Vagina (tissue), 2 donors: ENCODE data around the gene SAMD14. TPM values are rescaled to one million over a fixed set of nuclear protein-coding genes. Genes with fewer than 3 reads are reported as not detected.

ENCODE experiments used
- DNase-seq, 2 donors: peaks; one replicate each; pipeline ENCODE4 v3.0.0-alpha.2; 2017; ENCODE audit errors: extremely low spot score in 2 of 2
- H3K27ac ChIP-seq: fragments of 200-600 bp; sonication (generic); one replicate; pipeline ENCODE4 v1.5.1; 2019
- H3K27me3 ChIP-seq: fragments of 200-600 bp; sonication (generic); one replicate; pipeline ENCODE4 v1.5.1; 2019
- H3K36me3 ChIP-seq, 2 donors: fragments of 200-600 bp; sonication (generic); one replicate each; pipeline ENCODE4 v1.5.1; 2017 to 2019
- H3K4me1 ChIP-seq: fragments of 200-600 bp; sonication (generic); one replicate; pipeline ENCODE4 v1.5.1; 2019
- H3K4me3 ChIP-seq, 2 donors: fragments of 200-600 bp; sonication (generic); 1 replicate in 1 of 2; 2 replicates in 1 of 2; pipeline ENCODE4 v1.5.1; 2016 to 2019
- H3K9me3 ChIP-seq: fragments of 200-600 bp; sonication (generic); one replicate; pipeline ENCODE4 v1.5.1; 2019
- POLR2A ChIP-seq, 2 donors: fragments of 450-650 bp; IDR thresholded peaks; one replicate each; pipeline ENCODE4 v1.6.1; 2017; ENCODE audit warnings: antibody characterized with exemption in 2 of 2, mild to moderate bottlenecking in 2 of 2, moderate library complexity in 2 of 2
- POLR2AphosphoS5 ChIP-seq, 2 donors: sonication (generic); formaldehyde crosslinking; IDR thresholded peaks; one replicate each; pipeline ENCODE4 v1.9.0; 2017; ENCODE audit warnings: antibody characterized with exemption in 2 of 2, mild to moderate bottlenecking in 2 of 2, low read depth in 1 of 2; ENCODE audit not compliant: insufficient read depth in 1 of 2
- intact Hi-C: fragments of 100-400 bp; cut with DNase I; formaldehyde crosslinking; loops from one replicate; pipeline ENCODE4 v1.15.1; 2023
- total RNA-seq: library from RNA; depleted of rRNA; stranded (reverse); fragments of >200 nt; gene quantifications from one replicate; pipeline ENCODE4 v1.2.3, GENCODE V29; 2016
- TF ChIP-seq, protein P1 (sequence below), 3 experiments: fragments of 450-650 bp in 2 of 3; fragments of 200-600 bp in 1 of 3; sonication (generic) in 1 of 3; IDR thresholded peaks; one replicate each; pipeline ENCODE4 v1.5.1; 2017 to 2019; ENCODE audit warnings: antibody characterized with exemption in 3 of 3, mild to moderate bottlenecking in 2 of 3, moderate library complexity in 2 of 3

Gene SAMD14
- total RNA-seq, 1 donor from 2014 or later, result 4.4 TPM

DNA sequence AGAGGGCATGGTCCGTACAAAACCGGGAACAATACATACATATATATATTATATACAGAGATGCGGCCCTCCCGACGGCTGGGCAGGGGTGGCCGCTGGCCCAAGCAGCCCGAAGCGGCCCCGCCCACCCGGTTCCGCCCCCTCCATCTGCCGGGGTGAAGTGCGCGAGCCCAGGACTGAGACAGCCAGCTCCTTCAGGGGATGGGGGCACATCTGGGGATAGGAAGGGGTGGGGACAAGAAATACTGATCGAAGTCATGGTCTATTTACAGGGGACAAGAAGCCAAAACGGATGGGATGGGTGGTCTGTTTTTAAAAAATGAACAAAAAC lies 3.8 kb upstream of the SAMD14 start:
- no peak for DNase-seq
- peaks cover 0 to 43% of the 10 kb centered on the region in 2 donors for H3K36me3 ChIP-seq
- H3K27me3 ChIP-seq, result no peaks in the 10 kb centered on the region
- peaks cover 37% of the 10 kb centered on the region for H3K4me1 ChIP-seq
- H3K27ac ChIP-seq, result peak overlapping the region; percentile 52
- TF ChIP-seq POLR2A (IDR thresholded peaks at IDR 0.05) (no peak), POLR2AphosphoS5 (IDR thresholded peaks at IDR 0.05; ENCODE audit: insufficient read depth in 1 of 2, low read depth in 1 of 2) (no peak)
- TF ChIP-seq, protein P1, sequence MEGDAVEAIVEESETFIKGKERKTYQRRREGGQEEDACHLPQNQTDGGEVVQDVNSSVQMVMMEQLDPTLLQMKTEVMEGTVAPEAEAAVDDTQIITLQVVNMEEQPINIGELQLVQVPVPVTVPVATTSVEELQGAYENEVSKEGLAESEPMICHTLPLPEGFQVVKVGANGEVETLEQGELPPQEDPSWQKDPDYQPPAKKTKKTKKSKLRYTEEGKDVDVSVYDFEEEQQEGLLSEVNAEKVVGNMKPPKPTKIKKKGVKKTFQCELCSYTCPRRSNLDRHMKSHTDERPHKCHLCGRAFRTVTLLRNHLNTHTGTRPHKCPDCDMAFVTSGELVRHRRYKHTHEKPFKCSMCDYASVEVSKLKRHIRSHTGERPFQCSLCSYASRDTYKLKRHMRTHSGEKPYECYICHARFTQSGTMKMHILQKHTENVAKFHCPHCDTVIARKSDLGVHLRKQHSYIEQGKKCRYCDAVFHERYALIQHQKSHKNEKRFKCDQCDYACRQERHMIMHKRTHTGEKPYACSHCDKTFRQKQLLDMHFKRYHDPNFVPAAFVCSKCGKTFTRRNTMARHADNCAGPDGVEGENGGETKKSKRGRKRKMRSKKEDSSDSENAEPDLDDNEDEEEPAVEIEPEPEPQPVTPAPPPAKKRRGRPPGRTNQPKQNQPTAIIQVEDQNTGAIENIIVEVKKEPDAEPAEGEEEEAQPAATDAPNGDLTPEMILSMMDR (IDR thresholded peaks at IDR 0.05), result no peak
- H3K4me3 ChIP-seq, result no peak overlapping the region
- H3K9me3 ChIP-seq, result no peaks in the 10 kb centered on the region
- intact Hi-C loops, result no loop called here

DNA sequence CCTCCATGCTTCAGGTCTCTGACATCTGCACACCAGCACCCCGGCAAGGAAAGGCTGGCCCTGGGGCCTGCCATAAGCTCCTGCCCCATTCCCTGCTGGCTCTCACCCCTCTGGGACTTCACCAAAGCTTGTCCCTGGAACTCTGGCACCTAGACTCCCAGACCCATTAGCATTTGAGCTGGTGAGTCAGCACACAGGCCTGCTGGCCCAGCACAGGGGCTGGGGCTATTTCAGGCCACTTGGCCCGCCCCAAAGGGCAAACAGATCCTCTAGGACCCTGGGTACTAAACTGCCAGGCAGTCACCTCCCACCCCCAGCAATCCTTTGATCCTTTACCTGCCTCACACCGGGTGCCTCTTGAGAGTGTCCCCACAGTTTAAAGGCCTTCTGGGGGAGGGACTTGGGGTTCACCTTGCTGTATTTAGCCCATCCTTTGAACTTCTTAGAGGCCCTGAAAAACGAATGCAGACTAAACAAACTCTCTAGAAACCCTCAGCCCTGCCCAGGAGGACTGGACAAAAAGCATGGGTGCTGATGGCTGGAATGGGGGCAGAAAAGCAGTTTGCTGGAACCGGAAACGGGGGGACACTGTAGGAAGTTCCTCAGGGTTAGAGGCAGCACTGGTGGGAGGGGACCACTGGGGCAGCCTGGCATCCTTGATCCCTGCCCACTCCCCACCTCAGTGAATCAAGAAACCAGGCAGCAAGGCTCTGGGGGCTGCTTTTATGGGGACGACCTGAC lies 3.2 kb upstream of the SAMD14 start:
- H3K27me3 ChIP-seq, result no peaks in the 10 kb centered on the region
- H3K4me1 ChIP-seq, result peaks cover 42% of the 10 kb centered on the region
- H3K27ac ChIP-seq, result peak overlapping the region; percentile 52
- no peak for TF ChIP-seq POLR2AphosphoS5 (IDR thresholded peaks at IDR 0.05; ENCODE audit: insufficient read depth in 1 of 2, low read depth in 1 of 2)
- no peak for TF ChIP-seq POLR2A (IDR thresholded peaks at IDR 0.05)
- TF ChIP-seq, protein P1 (IDR thresholded peaks at IDR 0.05), result no peak
- peaks cover 0 to 38% of the 10 kb centered on the region in 2 donors for H3K36me3 ChIP-seq
- no peak overlapping the region for H3K4me3 ChIP-seq
- no peaks in the 10 kb centered on the region for H3K9me3 ChIP-seq
- no peak for DNase-seq
- intact Hi-C loops, result no loop called here

DNA sequence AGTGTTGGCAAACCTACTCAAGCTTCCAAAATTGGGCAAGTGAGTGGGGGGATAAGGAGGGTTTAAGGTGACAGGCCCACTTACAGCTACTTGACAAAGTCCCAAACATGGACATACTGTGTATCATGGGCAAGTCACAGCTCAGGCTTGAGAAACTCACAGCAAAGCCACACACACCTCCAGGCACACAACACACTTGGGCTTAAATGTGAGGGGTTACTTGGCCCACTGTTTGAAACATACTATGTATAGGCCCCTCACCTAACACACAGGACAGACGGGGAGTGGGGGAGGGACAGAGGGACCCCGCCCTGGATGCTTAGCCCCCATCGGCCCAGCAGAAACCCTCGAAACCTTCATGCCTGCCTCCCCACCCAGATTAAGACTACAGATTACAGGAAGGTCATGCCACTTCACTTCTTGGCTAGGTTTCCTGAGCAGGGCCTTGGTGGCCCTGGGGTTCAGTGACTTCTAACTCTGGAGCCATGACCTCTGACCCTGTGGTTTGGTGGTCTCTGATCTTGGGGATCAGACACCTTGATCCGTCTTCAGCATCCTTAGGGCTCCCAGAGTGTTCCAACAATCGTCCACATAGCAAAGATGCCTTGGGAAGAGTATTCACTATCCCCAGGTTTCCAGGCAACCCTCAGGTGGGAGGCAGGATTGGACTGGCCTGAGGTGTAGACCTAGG lies 2.3 kb upstream of the SAMD14 start:
- no peak for DNase-seq
- H3K27ac ChIP-seq, result no peak overlapping the region
- no peaks in the 10 kb centered on the region for H3K9me3 ChIP-seq
- TF ChIP-seq POLR2A (IDR thresholded peaks at IDR 0.05) (no peak), POLR2AphosphoS5 (IDR thresholded peaks at IDR 0.05; ENCODE audit: insufficient read depth in 1 of 2, low read depth in 1 of 2) (no peak)
- TF ChIP-seq, protein P1 (IDR thresholded peaks at IDR 0.05), result no peak
- peaks cover 0 to 31% of the 10 kb centered on the region in 2 donors for H3K36me3 ChIP-seq
- H3K27me3 ChIP-seq, result no peaks in the 10 kb centered on the region
- no peak overlapping the region for H3K4me3 ChIP-seq
- H3K4me1 ChIP-seq, result peaks cover 47% of the 10 kb centered on the region
- intact Hi-C loops, result no loop called here

DNA sequence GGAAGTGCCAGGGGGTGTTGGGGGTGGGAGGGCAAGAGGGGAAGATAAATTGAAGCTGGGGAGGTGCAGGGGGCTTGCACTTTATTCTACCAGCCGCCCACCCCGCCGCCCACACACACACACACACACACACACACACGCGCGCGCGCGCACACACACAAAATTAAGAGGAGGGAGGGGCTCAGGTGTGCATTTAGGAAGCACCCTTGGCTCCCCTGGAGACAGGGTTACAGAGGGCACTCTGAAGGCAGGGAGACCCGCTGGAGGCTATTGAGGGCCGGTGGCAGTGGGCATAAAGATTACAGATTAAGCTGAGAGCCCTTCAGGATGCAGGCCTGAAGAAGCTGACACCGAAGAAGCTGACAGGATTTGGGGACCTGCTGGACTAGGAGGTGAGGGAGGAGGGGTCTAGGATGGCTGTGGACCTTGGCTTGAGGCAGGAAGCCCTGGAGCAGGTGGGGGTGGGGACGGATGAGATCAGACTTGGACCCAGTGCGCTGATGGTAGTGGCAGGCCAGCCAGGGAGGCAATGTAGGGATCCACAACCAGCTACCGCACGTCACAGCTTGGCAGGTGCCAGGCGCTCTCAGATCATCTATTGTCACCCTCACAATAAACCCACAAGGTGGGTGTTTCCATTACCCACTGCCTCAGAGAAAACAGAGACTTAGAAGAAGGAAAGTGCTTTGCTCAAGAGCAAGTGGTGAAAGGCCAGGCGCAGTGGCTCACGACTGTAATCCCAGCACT lies 772 bp upstream of the SAMD14 start:
- intact Hi-C loops, result no loop called here
- DNase-seq, result no peak
- Histone ChIP-seq H3K4me3 (peak overlapping the region; percentile 49 to 67), H3K27me3 (no peaks in the 10 kb centered on the region), H3K4me1 (peaks cover 47% of the 10 kb centered on the region), H3K36me3 (peaks cover 0 to 16% of the 10 kb centered on the region in 2 donors), H3K27ac (no peak overlapping the region), H3K9me3 (no peaks in the 10 kb centered on the region)
- no peak for TF ChIP-seq POLR2AphosphoS5 (IDR thresholded peaks at IDR 0.05; ENCODE audit: insufficient read depth in 1 of 2, low read depth in 1 of 2)
- no peak for TF ChIP-seq POLR2A (IDR thresholded peaks at IDR 0.05)
- TF ChIP-seq, protein P1 (IDR thresholded peaks at IDR 0.05), result no peak
